Hematopoietic multipotent progenitor cell treated with erythropoietin and hydrocortisone succinate and interleukin-3 and kit ligand, for 6 days (in vitro differentiated cells): Measurements from ENCODE around the gene ARHGAP29.

Source experiments
- DNase-seq: peaks from one replicate; pipeline ENCODE4 v3.0.0-alpha.2; 2015

ARHGAP29 gene

GRCh38 chr1:94237291-94238226, at the start of gene ARHGAP29:
TSS of gene ARHGAP29 (minus strand) at chr1:94237584. CDS start at chr1:94231611, 5,973 bp downstream.
- DNase-seq, result peak; percentile 54

DNA sequence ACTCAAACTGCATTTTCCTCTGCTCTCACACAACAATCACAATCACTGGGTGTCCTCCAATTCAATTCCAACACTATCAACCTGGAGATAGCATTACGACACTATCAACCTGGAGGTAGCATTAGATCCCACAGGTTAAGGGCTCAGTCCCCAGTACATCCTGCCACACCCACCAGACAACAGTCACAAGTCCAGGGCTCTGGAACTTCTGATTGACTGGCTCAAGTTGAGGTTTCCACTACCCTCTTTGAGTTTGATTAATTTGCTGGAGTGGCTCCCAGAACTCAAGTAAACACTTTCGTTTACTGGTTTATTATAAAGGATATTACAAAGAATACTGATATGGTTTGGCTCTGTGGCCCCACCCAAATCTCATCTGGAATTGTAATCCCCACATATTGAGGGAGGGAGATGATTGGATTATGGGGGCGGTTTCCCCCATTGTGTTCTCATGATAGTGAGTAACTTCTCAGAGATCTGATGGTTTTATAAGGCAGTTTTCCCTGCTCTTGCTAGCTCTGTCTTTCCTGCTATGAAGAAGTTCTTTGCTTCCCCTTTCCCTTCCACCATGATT, 49.6 kb upstream of the ARHGAP29 start:
- DNase-seq, result no peak

- DNase-seq, result no peak
Measured at GRCh38 chr1:94285031-94285654, 47.8 kb upstream of the ARHGAP29 start.

DNA sequence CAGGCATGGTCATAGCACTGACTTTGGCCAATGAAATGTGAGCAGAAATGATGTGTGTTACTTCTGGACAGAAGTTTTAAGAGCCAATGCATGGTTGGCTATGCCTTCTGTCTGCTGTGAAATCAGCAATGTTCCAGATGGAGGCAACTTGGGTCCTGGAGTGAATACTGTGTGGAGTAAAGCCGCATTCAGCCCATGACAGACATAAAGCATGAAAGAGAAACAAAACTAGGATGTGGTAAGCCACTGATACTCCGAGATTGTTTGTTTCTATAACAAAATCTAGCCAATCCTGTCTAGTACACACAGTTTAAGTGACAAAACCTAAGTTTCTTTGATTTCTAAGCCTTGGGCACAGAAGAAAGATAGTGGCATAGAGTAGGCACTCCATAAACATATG, 47.1 kb upstream of the ARHGAP29 start:
- no peak for DNase-seq

DNA sequence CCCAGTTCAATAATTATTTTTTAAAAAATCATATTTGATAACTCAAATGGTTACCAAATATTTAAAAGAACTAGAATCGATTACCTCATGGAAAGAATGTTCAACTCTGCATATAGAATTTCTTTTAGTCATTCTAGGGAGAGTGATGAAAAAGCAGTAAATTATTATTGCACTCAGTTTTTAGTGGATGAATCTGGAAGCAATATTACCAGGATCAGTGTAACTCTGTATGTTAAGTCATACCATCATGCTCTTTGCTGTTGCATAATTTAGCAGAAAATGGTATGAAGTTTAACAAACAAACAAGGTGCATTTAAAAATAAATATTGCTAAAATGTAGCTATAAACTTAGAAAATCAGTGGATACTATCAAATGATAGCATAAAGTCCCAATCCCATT, 46.1 kb upstream of the ARHGAP29 start:
- no peak for DNase-seq

DNA sequence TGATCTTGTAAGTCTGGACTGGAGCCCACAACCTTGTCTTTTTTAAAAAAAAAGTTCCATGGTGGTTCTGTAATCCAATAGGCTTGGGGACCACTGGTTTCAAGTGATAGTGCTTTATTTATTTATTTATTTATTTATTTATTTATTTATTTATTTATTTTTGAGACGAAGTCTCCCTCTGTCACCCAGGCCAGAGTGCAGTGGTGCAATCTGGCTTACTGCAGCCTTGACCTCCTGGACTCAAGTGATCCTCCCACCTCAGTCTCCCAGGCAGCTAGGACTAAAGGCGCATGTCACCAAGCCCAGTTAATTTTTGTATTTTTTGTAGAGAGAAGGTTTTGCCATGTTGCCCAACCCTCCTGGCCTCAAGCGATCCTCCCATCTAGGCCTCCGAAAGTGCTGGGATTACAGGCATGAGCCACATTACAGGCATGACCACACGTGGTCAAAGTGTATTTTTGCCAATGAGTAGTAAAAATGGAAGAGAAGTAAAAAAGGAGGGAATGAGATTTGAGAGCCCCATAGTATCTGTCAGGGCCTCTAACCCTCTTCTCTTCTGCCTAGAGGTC, 44.8 kb upstream of the ARHGAP29 start:
- DNase-seq, result no peak

DNA sequence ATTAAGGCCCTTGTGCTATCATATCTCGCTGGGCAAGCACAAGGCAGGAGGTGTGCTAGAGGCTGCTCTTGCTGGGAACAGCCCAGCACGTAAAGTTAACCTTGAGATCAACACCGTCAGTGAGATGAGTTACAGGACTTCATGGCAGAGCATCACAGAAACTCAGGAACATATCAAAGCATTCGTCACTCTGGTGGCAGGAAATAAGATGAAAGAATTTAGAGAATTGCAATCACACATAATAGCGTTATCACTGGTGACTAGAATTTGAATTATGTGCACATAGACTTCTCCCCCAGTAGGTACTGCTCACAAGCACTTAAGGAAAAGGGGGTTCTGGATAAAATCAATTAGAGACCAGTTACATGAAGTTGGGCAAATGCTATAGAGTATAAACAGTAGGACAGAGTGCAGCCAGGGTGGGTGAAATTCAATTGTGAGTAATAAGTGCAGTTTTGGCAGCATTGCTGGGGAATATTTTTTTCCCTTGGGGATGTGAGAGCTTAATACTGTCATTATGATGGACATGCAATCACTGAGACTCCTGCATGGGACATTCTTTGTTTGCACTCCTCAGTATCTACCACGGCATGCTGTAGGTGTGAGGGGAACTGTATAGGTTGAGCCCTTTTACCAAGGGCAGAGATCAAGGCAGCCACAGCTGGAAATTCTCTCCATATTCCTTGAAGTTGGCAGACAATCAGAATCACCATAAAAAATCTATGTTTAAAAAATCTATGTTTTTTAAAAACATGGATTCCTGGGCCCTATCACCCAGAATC, 44.2 kb upstream of the ARHGAP29 start:
- no peak for DNase-seq

DNA sequence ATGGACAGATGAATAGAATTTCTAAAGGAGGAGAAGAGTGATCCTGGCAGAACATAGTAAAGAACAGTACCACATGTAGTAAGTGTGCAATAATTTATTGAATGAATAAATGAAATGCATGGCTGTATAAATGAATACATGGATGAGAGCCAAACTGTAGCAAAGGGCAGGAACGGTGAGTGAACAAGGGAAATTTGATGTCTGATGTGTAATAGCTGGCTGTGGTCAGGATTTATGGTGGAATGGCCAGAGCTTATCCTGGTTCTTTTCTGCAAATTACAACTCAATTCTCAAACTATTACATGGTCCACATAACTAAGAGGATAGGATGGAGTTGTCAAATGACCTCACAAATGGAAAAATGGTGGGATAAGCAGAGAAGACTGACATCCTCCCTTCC, 43.2 kb upstream of the ARHGAP29 start:
- DNase-seq, result no peak

DNA sequence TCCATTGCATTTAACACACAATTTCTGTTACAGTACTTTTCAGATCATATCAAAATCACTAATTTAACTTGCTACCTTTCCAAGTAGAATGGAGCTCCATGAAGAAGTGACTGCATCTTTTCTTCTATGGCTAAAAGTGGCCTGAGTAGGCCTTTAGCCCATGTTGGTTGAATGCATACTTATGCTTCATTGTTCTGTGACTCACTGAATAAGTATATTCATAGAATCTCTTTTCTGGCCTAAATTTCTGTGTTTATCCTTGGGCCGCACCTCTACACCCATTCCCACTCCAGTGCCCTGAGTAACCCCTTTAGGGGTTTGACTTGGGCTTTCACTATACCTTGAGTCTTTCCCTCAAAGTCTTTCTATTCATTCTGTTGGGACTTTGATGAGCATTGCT, 42.1 kb upstream of the ARHGAP29 start:
- DNase-seq, result no peak

DNA sequence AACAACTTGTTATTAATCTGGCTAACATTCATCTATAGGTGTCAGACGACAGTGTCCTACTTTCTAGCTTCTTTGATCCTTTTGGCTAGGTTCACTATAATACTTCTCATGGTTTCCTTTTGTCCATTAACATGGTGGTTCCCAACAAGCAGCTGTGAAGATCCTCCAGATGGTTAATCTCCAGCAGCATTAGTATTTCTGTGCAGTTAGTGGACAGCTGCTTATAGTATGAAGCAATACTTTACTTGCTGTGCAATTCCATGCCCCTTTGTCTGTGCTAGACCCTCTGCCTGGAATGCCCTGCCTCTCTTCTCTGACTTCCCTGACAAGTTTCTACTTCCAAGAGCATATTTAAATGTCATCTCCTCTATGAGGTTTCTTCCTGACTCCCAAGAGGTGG, 41.7 kb upstream of the ARHGAP29 start:
- no peak for DNase-seq

- DNase-seq, result no peak
Measured at GRCh38 chr1:94276988-94277434, 39.6 kb upstream of the ARHGAP29 start.

GRCh38 chr1:94275083-94275482, 37.7 kb upstream of the ARHGAP29 start:
- DNase-seq, result no peak

- DNase-seq, result no peak
Measured at GRCh38 chr1:94274561-94274960, 37.2 kb upstream of the ARHGAP29 start.

DNA sequence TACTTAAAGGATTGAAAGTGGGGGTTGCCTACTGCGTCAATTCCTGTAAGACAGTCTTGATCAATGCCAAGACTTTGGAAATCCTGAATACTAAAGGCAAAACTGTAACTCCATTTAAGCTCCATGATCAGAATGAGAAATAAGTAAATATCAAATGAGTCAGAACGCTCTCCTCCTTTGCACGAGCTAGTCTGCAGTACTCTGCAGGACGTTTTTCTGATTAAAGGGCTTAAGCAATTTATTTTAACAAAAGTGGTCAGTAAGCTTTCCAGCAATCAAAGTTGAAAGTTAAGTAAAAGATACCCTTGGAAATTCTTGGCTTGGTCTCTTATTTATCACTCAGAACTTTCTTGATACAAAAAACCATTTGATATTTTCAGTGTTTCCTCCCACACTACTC, 35.7 kb upstream of the ARHGAP29 start:
- no peak for DNase-seq

DNA sequence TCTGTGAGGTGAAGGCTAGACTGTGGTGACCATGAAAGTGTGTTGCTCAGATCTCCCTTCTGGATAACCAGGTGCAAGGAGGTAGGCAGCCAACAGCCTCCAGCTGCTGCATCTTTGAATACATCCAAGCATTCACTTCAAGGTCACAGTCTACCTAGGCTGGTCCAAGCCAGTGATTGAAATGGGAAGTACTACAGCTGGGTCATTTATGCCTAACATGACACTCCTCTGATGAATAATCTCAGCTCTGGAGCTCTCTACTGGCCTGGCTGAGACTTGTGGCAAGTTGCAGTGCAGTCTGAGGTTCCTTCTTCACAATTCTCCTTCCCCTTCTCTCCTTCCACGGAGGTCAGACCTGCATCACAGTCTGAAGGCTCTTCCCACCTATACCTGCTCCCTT, 35.0 kb upstream of the ARHGAP29 start:
- no peak for DNase-seq

GRCh38 chr1:94271373-94271772, 34.0 kb upstream of the ARHGAP29 start:
- DNase-seq, result no peak

DNA sequence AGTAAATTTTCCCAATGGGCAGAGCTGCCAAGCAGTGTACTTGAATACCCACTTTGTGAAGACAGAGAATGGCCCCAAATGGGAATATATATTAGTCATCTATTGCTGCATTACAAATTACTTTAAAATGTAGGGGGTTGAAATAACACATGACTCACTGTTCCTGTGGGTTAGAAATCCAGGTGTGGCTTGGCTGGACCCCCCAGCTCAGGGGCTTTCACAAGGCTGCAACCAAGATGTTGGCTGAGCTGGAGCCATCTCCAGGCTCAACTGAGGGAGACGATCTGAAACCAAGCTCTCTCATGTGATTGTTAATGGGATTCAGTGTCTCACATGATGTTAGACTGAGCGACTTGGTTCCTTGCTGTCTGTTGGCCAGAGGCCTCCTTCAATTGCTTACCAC, 33.4 kb upstream of the ARHGAP29 start:
- no peak for DNase-seq

- no peak for DNase-seq
Measured at GRCh38 chr1:94269921-94270320, 32.5 kb upstream of the ARHGAP29 start.

- DNase-seq, result no peak
Measured at GRCh38 chr1:94265906-94266305, 28.5 kb upstream of the ARHGAP29 start.

GRCh38 chr1:94265011-94265422, 27.6 kb upstream of the ARHGAP29 start:
- no peak for DNase-seq

DNA sequence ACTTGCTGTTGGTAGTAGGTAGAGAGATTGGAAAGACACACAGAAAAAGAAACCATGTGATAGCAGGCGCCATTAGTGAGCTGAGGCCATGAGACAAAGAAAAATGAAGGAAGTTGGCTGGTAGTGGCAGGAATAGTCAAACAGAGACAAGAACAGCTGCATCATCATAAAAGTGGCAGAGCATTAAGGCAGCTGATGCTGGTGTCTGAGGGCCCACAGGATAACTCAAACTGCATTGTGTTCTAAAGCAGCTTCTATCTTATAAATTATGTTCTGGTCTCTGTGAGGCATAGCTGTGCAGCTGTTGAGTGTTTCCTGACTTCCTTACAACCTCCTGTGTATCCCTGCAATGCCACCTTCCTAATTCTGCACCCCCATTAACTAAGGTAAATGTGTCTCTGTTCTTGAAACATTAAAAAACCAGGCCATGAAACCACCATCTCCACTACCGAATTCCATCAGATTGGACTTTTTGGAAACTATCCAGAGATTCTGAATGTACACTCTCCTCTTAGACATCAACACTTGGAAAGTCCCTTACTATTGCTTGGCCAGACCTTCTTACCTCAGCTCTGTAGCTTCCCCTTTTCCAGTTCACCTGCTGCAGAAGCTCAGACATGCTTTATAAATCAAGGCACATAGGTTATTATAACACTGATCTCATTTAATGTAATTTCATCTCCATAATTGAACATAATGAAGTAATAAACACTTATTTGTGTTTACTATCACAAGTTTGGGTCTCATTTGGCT, 23.4 kb upstream of the ARHGAP29 start:
- DNase-seq, result no peak
